ENCODE data around the gene MEGF9. TPM values are rescaled to one million over a fixed set of nuclear protein-coding genes. Genes with fewer than 3 reads are reported as not detected.
"Not testable (repeated sequence)": the region's sequence is repeated elsewhere in the genome, so short reads cannot be mapped to it uniquely, and the experiment has no call there.

MEGF9 gene
- total RNA-seq, 1 experiment from 2014 or later = 7.5 TPM

- DNase-seq (ENCODE audit: low spot score) = no peak
- in situ Hi-C loops (cut with HindIII; ENCODE audit: low sequenced_read_pairs) = no loop called here
Observed at GRCh38 chr9:120637919-120638318, 76.4 kb downstream of the MEGF9 start.

- in situ Hi-C loops (cut with HindIII; ENCODE audit: low sequenced_read_pairs) = no loop called here
- DNase-seq (ENCODE audit: low spot score) = no peak
Observed at GRCh38 chr9:120636194-120636957, 77.9 kb downstream of the MEGF9 start.

GRCh38 chr9:120635011-120635410 lies 79.3 kb downstream of the MEGF9 start:
- DNase-seq (ENCODE audit: low spot score) = no peak
- in situ Hi-C loops (cut with HindIII; ENCODE audit: low sequenced_read_pairs) = no loop called here

- in situ Hi-C loops (cut with HindIII; ENCODE audit: low sequenced_read_pairs) = no loop called here
- no peak for DNase-seq (ENCODE audit: low spot score)
Observed at GRCh38 chr9:120630333-120630732, 83.9 kb downstream of the MEGF9 start.

GRCh38 chr9:120628925-120629497 lies 85.3 kb downstream of the MEGF9 start:
- in situ Hi-C loops (cut with HindIII; ENCODE audit: low sequenced_read_pairs); DNase-seq (ENCODE audit: low spot score): not testable (repeated sequence)

GRCh38 chr9:120628207-120628924 lies 85.9 kb downstream of the MEGF9 start:
- in situ Hi-C loops (cut with HindIII; ENCODE audit: low sequenced_read_pairs) = no loop called here
- no peak for DNase-seq (ENCODE audit: low spot score)

GRCh38 chr9:120627073-120627472 lies 87.2 kb downstream of the MEGF9 start:
- in situ Hi-C loops (cut with HindIII; ENCODE audit: low sequenced_read_pairs) = no loop called here
- DNase-seq (ENCODE audit: low spot score) = no peak

- DNase-seq (ENCODE audit: low spot score) = no peak
- in situ Hi-C loops (cut with HindIII; ENCODE audit: low sequenced_read_pairs) = no loop called here
Observed at GRCh38 chr9:120626512-120626911, 87.8 kb downstream of the MEGF9 start.

GRCh38 chr9:120625222-120625621 lies 89.0 kb downstream of the MEGF9 start:
- in situ Hi-C loops (cut with HindIII; ENCODE audit: low sequenced_read_pairs) = no loop called here
- DNase-seq (ENCODE audit: low spot score) = no peak

GRCh38 chr9:120622790-120623189 lies 91.5 kb downstream of the MEGF9 start:
- in situ Hi-C loops (cut with HindIII; ENCODE audit: low sequenced_read_pairs) = no loop called here
- DNase-seq (ENCODE audit: low spot score) = no peak

- no peak for DNase-seq (ENCODE audit: low spot score)
- in situ Hi-C loops (cut with HindIII; ENCODE audit: low sequenced_read_pairs) = no loop called here
Observed at GRCh38 chr9:120621941-120622340, 92.3 kb downstream of the MEGF9 start.

- DNase-seq (ENCODE audit: low spot score) = peak; percentile 85
- in situ Hi-C loops (cut with HindIII; ENCODE audit: low sequenced_read_pairs) = no loop called here
Observed at GRCh38 chr9:120619751-120620655, 94.3 kb downstream of the MEGF9 start.

- in situ Hi-C loops (cut with HindIII; ENCODE audit: low sequenced_read_pairs) = no loop called here
- no peak for DNase-seq (ENCODE audit: low spot score)
Observed at GRCh38 chr9:120616966-120617935, 97.0 kb downstream of the MEGF9 start.

- in situ Hi-C loops (cut with HindIII; ENCODE audit: low sequenced_read_pairs) = no loop called here
- DNase-seq (ENCODE audit: low spot score) = no peak
Observed at GRCh38 chr9:120612218-120612617, 102.1 kb downstream of the MEGF9 start.

GRCh38 chr9:120611690-120612068 lies 102.6 kb downstream of the MEGF9 start:
- in situ Hi-C loops (cut with HindIII; ENCODE audit: low sequenced_read_pairs) = no loop called here
- DNase-seq (ENCODE audit: low spot score) = no peak

- no peak for DNase-seq (ENCODE audit: low spot score)
- in situ Hi-C loops (cut with HindIII; ENCODE audit: low sequenced_read_pairs) = no loop called here
Observed at GRCh38 chr9:120610975-120611689, 103.1 kb downstream of the MEGF9 start.

- DNase-seq (ENCODE audit: low spot score) = no peak
- in situ Hi-C loops (cut with HindIII; ENCODE audit: low sequenced_read_pairs) = no loop called here
Observed at GRCh38 chr9:120609636-120610035, 104.6 kb downstream of the MEGF9 start.

- no peak for DNase-seq (ENCODE audit: low spot score)
- in situ Hi-C loops (cut with HindIII; ENCODE audit: low sequenced_read_pairs) = no loop called here
Observed at GRCh38 chr9:120608421-120608820, 105.8 kb downstream of the MEGF9 start.
